Fibroblast of skin of abdomen (primary cell): ENCODE data around the gene NR2E1.
A peak's percentile ranks its signal among the peaks of the same experiment; 100 is the strongest.

ENCODE experiments used
- DNase-seq: peaks from one replicate; pipeline ENCODE4 v3.0.0-alpha.2; 2013

NR2E1 gene

DNA sequence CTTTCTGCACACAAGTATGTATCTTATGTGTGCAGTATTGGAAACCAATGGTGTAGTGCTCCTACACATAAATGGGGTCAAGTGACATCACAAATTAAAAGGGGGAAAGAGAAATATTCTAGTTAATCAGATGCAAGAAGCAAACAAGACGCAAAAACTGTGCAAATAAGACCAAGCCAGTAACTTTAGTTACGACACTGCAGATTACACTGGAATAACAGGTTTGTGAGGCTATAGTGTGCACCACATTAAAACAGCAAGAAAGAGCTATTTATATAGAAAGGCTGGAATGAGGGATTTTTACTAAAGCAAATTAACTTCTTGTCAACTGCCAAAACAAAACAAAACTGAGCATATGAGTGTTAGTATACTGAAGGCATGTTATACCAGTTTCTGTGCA, 45.8 kb downstream of the NR2E1 start:
- no peak for DNase-seq

DNA sequence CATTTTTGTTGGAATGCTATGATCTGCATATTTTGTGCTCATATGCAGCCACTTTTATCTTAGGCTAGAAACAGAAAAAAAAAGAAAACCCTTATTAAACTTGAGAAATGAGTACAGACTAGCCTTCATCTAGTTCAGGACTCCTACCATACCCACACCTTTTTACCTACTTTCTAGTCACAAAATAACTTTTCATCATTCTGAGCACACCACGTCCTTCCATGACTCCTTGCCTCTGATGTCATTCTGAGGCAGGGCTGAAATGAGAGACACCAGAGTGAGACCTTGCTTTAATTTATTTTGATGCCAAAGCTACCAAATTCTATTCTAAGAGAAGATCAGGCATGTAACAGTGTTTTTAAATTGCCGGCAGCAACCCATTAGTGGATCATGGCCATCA, 56.2 kb downstream of the NR2E1 start:
- DNase-seq, result no peak

DNA sequence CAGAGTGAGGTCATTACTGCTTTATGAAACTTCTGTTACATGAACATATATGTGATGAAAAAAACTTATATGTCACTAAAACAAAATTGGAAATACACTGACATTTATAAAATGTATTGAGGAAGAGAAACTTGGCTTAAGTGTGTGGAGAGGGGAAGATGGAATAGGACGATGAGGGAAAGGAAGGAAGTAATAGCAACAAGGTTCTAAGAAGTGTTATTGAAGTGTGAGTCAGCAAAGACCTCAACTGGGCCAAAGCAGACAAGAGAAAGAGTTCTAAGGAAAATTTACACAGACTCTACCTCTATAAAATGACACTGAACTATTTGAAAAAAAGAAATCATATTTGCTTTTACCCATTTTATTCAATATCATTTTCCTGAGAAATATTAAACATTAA, 56.7 kb downstream of the NR2E1 start:
- peak; percentile 4 for DNase-seq

DNA sequence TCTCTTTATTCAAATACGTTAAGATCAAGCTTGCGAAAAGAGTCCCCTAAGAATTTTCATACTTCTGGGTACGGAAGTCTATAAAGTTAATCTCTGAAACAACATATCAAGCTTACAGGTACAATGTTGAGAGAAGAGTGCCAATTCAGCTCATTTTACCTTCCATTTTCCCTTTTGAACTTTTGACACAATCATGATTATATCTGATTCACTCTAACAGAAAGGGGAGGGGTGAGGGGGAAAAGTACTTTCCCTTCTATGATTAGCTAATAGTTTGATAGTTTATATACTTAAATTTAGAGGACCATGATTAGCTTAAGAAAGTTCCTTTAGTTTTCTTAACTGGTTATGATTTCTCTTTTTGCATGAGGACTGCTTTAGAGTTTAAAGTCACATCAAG, 61.5 kb downstream of the NR2E1 start:
- DNase-seq, result no peak

DNA sequence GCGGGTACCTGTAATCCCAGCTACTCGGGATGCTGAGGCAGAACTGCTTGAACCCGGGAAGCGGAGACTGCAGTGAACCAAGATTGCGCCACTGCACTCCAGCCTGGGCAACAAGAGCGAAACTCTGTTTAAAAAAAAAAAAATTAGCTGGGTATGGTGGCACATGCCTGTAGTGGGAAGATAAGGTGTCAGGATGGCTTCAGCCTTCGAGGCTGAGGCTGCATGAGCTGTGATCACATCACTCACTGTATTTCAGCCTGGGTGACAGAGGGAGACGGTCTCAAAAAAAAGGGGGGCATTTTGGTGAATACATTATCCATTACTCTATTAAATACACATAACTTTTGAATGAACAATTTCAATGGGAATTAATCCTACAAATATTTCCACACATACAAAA, 62.6 kb downstream of the NR2E1 start:
- DNase-seq, result no peak

DNA sequence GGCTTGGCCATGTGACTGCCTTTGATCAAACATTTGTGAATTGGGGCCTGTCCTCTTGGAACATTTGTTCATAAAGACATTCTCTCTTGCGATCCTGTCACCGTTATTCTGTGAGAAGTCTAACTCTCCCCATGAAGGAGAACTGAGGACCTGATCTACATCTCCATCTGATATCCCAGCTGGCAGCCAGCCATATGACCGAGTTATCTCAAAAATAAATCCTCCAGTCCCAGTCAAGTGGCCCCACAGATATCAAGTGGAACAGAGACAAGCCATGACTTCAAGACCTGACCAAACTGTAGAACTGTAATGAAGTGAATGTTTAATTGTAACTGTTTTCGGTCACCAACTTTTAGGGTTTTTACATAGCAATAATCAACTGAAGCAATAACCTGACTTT, 69.3 kb downstream of the NR2E1 start:
- DNase-seq, result no peak

DNA sequence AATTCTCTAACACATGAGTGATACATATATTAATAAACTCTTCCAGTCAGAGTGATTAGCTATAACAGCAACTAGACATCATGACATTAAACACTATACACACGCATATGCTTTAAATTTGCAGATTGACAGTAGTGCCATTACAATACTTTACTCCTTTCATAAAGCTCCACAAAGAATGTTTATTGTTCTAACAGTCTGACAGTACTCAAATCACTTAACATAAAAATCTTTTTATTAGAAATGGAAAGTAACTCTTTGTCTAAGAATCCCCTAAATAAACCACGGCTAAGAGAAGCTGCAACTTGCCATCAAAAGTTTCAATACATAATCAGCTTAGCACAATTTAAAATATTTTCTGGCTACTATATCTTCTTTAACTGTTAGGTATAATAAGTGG, 71.0 kb downstream of the NR2E1 start:
- DNase-seq, result no peak

DNA sequence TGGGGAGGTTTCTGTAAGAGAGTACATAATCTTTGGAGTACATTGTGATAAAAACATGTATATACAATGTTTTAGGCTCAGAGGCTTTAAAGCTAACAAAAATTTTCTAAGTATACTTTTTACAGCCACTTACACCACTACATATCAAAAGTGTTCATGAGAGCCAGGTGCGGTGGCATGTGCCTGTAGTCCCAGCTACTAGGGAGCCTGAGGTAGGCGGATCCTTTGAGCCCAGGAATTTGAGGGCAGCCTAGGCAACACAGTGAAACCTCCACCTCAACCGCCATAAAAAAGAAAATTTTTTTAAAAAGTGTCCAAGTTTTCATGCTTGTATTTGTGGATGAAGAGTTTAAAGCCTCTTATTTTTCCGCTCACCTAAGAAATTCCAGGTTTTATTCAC, 72.5 kb downstream of the NR2E1 start:
- no peak for DNase-seq
